SK-N-SH (cell line): ENCODE results near the gene HRCT1. TPM values are rescaled to one million over a fixed set of nuclear protein-coding genes. Genes with fewer than 3 reads are reported as not detected.

Experiments
- CTCF ChIA-PET: fragments of 300-600, 350-600 bp; formaldehyde crosslinking; extraction: SDS; loops from one replicate; lab custom pipeline; 2021; lab: Yijun Ruan, JAX
- POLR2A ChIA-PET: fragments of 350-600 bp; sonication (Branson Sonifier 250); formaldehyde crosslinking; extraction: SDS; loops from one replicate; lab custom pipeline; 2020; ENCODE audit warnings: antibody characterized with exemption, inconsistent platforms; lab: Yijun Ruan, JAX
- DNase-seq: peaks from one replicate; pipeline ENCODE4 v3.0.0; 2012
- H2AFZ ChIP-seq: fragments of 200-600 bp; sonication (generic); 2 replicates; pipeline ENCODE4 v1.8.1; 2016; ENCODE audit warnings: antibody characterized with exemption, mild to moderate bottlenecking, low read depth
- H3F3A ChIP-seq: fragments of 200-600 bp; sonication (generic); replicated peaks from 2 replicates; pipeline ENCODE3; 2016; ENCODE audit warnings: antibody characterized with exemption, mild to moderate bottlenecking; ENCODE audit not compliant: insufficient read depth
- H3K27ac ChIP-seq, 2 experiments: fragments of 200-500 bp in 1 of 2; fragments of 200-600 bp in 1 of 2; sonication (Bioruptor generic) in 1 of 2; sonication (generic), shearing (Covaris generic) in 1 of 2; 2 replicates each; pipeline versions ENCODE4 v1.5.1 to v1.6.1; 2014 to 2016; ENCODE audit warnings: low read depth in 2 of 2, inconsistent platforms in 1 of 2, low read length in 1 of 2, mild to moderate bottlenecking in 1 of 2, mixed read lengths in 1 of 2
- H3K27me3 ChIP-seq: fragments of 200-600 bp; sonication (generic), shearing (Covaris generic); 2 replicates; pipeline ENCODE4 v1.6.1; 2016; ENCODE audit warnings: mixed run types; ENCODE audit not compliant: insufficient read depth
- H3K36me3 ChIP-seq, 2 experiments: fragments of 200-500 bp in 1 of 2; fragments of 200-600 bp in 1 of 2; sonication (Bioruptor generic) in 1 of 2; sonication (generic) in 1 of 2; replicated peaks in 1 of 2; 2 replicates each; pipeline versions ENCODE3 to v1.5.1; 2014 to 2016; ENCODE audit warnings: low read length in 1 of 2, mild to moderate bottlenecking in 1 of 2; ENCODE audit not compliant: insufficient read depth in 2 of 2, control insufficient read depth in 1 of 2
- H3K4me1 ChIP-seq, 2 experiments: fragments of 200-500 bp in 1 of 2; fragments of 200-600 bp in 1 of 2; sonication (Bioruptor generic) in 1 of 2; sonication (generic), shearing (Covaris generic) in 1 of 2; 2 replicates each; pipeline versions ENCODE4 v1.5.1 to v1.6.1; 2014 to 2016; ENCODE audit warnings: low read depth in 1 of 2, low read length in 1 of 2, mixed run types in 1 of 2; ENCODE audit not compliant: insufficient read depth in 2 of 2, control insufficient read depth in 1 of 2
- H3K4me2 ChIP-seq: fragments of 200-600 bp; sonication (generic), shearing (Covaris generic); 2 replicates; pipeline ENCODE4 v1.6.1; 2017; ENCODE audit warnings: mixed run types
- H3K4me3 ChIP-seq, 2 experiments: fragments of 200-500 bp in 1 of 2; fragments of 200-600 bp in 1 of 2; sonication (Bioruptor generic) in 1 of 2; sonication (generic), shearing (Covaris generic) in 1 of 2; 2 replicates each; pipeline versions ENCODE4 v1.5.1 to v1.8.1; 2014 to 2016; ENCODE audit warnings: low read depth in 2 of 2, inconsistent platforms in 1 of 2, low read length in 1 of 2, mild to moderate bottlenecking in 1 of 2, mixed read lengths in 1 of 2, moderate library complexity in 1 of 2
- H3K79me2 ChIP-seq: fragments of 200-600 bp; sonication (generic); 2 replicates; pipeline ENCODE4 v1.8.1; 2017; ENCODE audit warnings: mild to moderate bottlenecking; ENCODE audit not compliant: insufficient read depth
- H3K9ac ChIP-seq: fragments of 200-600 bp; sonication (generic); 2 replicates; pipeline ENCODE4 v1.6.1; 2017; ENCODE audit warnings: mixed run types
- H3K9me2 ChIP-seq: fragments of 200-600 bp; sonication (generic); 2 replicates; pipeline ENCODE4 v1.6.1; 2017; ENCODE audit warnings: mixed run types
- H3K9me3 ChIP-seq: fragments of 200-600 bp; sonication (generic); 2 replicates; pipeline ENCODE4 v1.6.1; 2017; ENCODE audit warnings: mixed run types, mild to moderate bottlenecking, moderate library complexity
- H4K20me1 ChIP-seq: fragments of 200-600 bp; sonication (generic); 2 replicates; pipeline ENCODE4 v1.6.1; 2017; ENCODE audit warnings: mild to moderate bottlenecking, mixed run types; ENCODE audit not compliant: insufficient read depth
- CHD2 ChIP-seq: fragments of 150-350 bp; IDR thresholded peaks from 2 replicates; pipeline ENCODE4 v1.6.1; 2018; ENCODE audit warnings: low read length; ENCODE audit not compliant: partially characterized antibody
- ELF1 ChIP-seq: IDR thresholded peaks from 2 replicates; pipeline ENCODE4 v1.4.0; 2012
- EZH2phosphoT487 ChIP-seq: fragments of 200-600 bp; sonication (generic); IDR thresholded peaks from 2 replicates; pipeline ENCODE4 v1.6.1; 2017; ENCODE audit warnings: low read depth, mixed run types, mild to moderate bottlenecking, antibody characterized with exemption, moderate library complexity, borderline replicate concordance
- FOSL2 ChIP-seq: IDR thresholded peaks from 2 replicates; pipeline ENCODE4 v1.4.0; 2012; ENCODE audit warnings: low read depth, mild to moderate bottlenecking, moderate library complexity, borderline replicate concordance
- FOXJ3 ChIP-seq: sonication (generic); formaldehyde crosslinking; IDR thresholded peaks from 2 replicates; pipeline ENCODE4 v1.5.1; 2020; ENCODE audit warnings: mild to moderate bottlenecking, missing genetic modification reagents
- GABPA ChIP-seq: IDR thresholded peaks from 2 replicates; pipeline ENCODE4 v1.4.0; 2012; ENCODE audit warnings: low read depth, mild to moderate bottlenecking
- GATA2 ChIP-seq: sonication (generic); formaldehyde crosslinking; IDR thresholded peaks from 2 replicates; pipeline ENCODE4 v1.5.0; 2020; ENCODE audit warnings: mild to moderate bottlenecking, missing genetic modification reagents
- IRF3 ChIP-seq: fragments of 150-350 bp; IDR thresholded peaks from 2 replicates; pipeline ENCODE4 v1.6.1; 2016; ENCODE audit warnings: mild to moderate bottlenecking, low read depth, low read length
- MEF2A ChIP-seq: IDR thresholded peaks from 2 replicates; pipeline ENCODE4 v1.4.0; 2012; ENCODE audit warnings: low read depth, borderline replicate concordance
- MXI1 ChIP-seq: IDR thresholded peaks from 2 replicates; pipeline ENCODE4 v1.6.1; 2012; ENCODE audit warnings: mild to moderate bottlenecking, low read depth, low read length, improper control_type of control experiment
- POLR2AphosphoS5 ChIP-seq: IDR thresholded peaks from 2 replicates; pipeline ENCODE4 v1.6.1; 2012; ENCODE audit warnings: low read depth, low read length
- RCOR1 ChIP-seq: fragments of 150-350 bp; IDR thresholded peaks from 2 replicates; pipeline ENCODE4 v1.6.1; 2017; ENCODE audit warnings: antibody characterized with exemption, low read length
- REST ChIP-seq: IDR thresholded peaks from 2 replicates; pipeline ENCODE4 v1.6.1; 2012; ENCODE audit warnings: mild to moderate bottlenecking, low read depth, low read length, moderate library complexity
- RFX5 ChIP-seq: IDR thresholded peaks from 2 replicates; pipeline ENCODE4 v1.6.1; 2012; ENCODE audit warnings: mild to moderate bottlenecking, improper control_type of control experiment, low read length
- RXRA ChIP-seq: IDR thresholded peaks from 2 replicates; pipeline ENCODE4 v1.4.0; 2012; ENCODE audit warnings: low read depth, mild to moderate bottlenecking, borderline replicate concordance
- SIN3A ChIP-seq: IDR thresholded peaks from 2 replicates; pipeline ENCODE4 v1.6.1; 2012; ENCODE audit warnings: low read depth, mild to moderate bottlenecking, low read length, moderate library complexity, borderline replicate concordance
- TAF1 ChIP-seq: IDR thresholded peaks from 2 replicates; pipeline ENCODE4 v1.6.1; 2012; ENCODE audit warnings: low read depth, mild to moderate bottlenecking, low read length, moderate library complexity, borderline replicate concordance
- TCF12 ChIP-seq: IDR thresholded peaks from 2 replicates; pipeline ENCODE4 v1.4.0; 2012
- USF1 ChIP-seq: IDR thresholded peaks from 2 replicates; pipeline ENCODE4 v1.4.0; 2012; ENCODE audit warnings: low read depth, borderline replicate concordance
- USF2 ChIP-seq: fragments of 150-350 bp; IDR thresholded peaks from 2 replicates; pipeline ENCODE4 v1.6.1; 2017; ENCODE audit warnings: antibody characterized with exemption, low read length, low read depth, borderline replicate concordance
- WGBS: methylation state at CpG from one replicate; pipeline ENCODE4 v1.1.6; 2017; ENCODE audit warnings: low lambda C conversion rate; 5-methylcytosine and 5-hydroxymethylcytosine counted together
- polyA plus RNA-seq, 3 experiments: library from polyadenylated mRNA; depleted of rRNA; stranded (reverse); fragments of >200 nt; gene quantifications; 2 replicates each; pipeline ENCODE4 v1.2.3, GENCODE V29; 2012

HRCT1 gene
- polyA plus RNA-seq, 1 of the 3 experiments (the other 2 are of a cell fraction) = 3.0 TPM

- Histone ChIP-seq H2AFZ (no peak overlapping the region), H4K20me1 (no peaks in the 10 kb centered on the region), H3K9ac (no peak overlapping the region), H3K4me3 (no peak overlapping the region)
- TF ChIP-seq TAF1 (no peak), MEF2A (no peak), SIN3A (no peak), IRF3 (no peak), USF2 (no peak), REST (no peak), RXRA (no peak), FOXJ3 (CRISPR knock-in tag) (no peak), MXI1 (no peak), RFX5 (no peak), POLR2AphosphoS5 (no peak), TCF12 (no peak), FOSL2 (no peak), GABPA (no peak), EZH2phosphoT487 (no peak), GATA2 (CRISPR knock-in tag) (no peak), RCOR1 (no peak), USF1 (no peak), CHD2 (no peak), ELF1 (no peak)
- TF ChIP-seq, all 33 proteins: peak for 0
- CTCF ChIA-PET = interaction anchor here (0.6 to 3.6 kb wide), 4 partner anchors 24 to 69 kb away, joined by 3 to 17 read pairs (median 4); no protein-coding TSS in a partner anchor
- Histone ChIP-seq H3K4me1 (peaks cover 0 to 9% of the 10 kb centered on the region in 2 experiments; a peak in 1 of 4 replicates), H3K9me3 (no peaks in the 10 kb centered on the region), H3F3A (no peaks in the 10 kb centered on the region), H3K27me3 (no peaks in the 10 kb centered on the region; the same call in 1 of the 2 replicates), H3K27ac (no peak overlapping the region), H3K79me2 (no peaks in the 10 kb centered on the region), H3K9me2 (no peaks in the 10 kb centered on the region), H3K4me2 (no peak overlapping the region), H3K36me3 (no peaks in the 10 kb centered on the region)
- POLR2A ChIA-PET = no interaction called here
- DNase-seq = no peak
- WGBS = 72% methylated on average over 5 of the region's 5 CpGs
These were observed 47.5 kb upstream of the HRCT1 start for GRCh38 chr9:35858458-35858857.
